HepG2 (cell line): ENCODE measurements around the gene SDK2. TPM values are rescaled to one million over a fixed set of nuclear protein-coding genes. Genes with fewer than 3 reads are reported as not detected.

ENCODE experiments used
- ATAC-seq: fragments of 200-7000 bp; cut with Tn5 transposase; 3 replicates; pipeline ENCODE4 v1.9.1; 2020; ENCODE audit warnings: mild to moderate bottlenecking, moderate library complexity
- BruUV-seq: library from RNA; stranded (reverse); fragments of 400-500 nt; replicated peaks from 2 replicates; lab custom pipeline; 2021; lab: Mats Ljungman, UMichigan
- CTCF ChIA-PET: fragments of 300-600 bp; formaldehyde crosslinking; extraction: SDS; loops from one replicate; lab custom pipeline; 2021; ENCODE audit warnings: low total read pairs, inconsistent platforms, low intra/inter-chr PET ratio; lab: Yijun Ruan, JAX
- POLR2A ChIA-PET: fragments of 350-600 bp; sonication (Branson Sonifier 250); formaldehyde crosslinking; loops from one replicate; lab custom pipeline; 2020; ENCODE audit warnings: antibody characterized with exemption, inconsistent platforms; lab: Yijun Ruan, JAX
- DNase-seq: peaks from one replicate; pipeline ENCODE4 v3.0.0-alpha.2; 2015; ENCODE audit warnings: low spot score
- FAIRE-seq: peaks from 3 replicates; lab custom pipeline; 2011; peaks lifted over from hg19 to GRCh38; lab: Jason Lieb, UNC
- H2AFZ ChIP-seq: one replicate; pipeline ENCODE4 v1.6.1; 2011; ENCODE audit warnings: low read length, inconsistent platforms
- H3K27ac ChIP-seq: fragments of 300-600 bp; 3 replicates; pipeline ENCODE4 v1.8.0; 2011; ENCODE audit warnings: mixed run types, mild to moderate bottlenecking, mixed read lengths, low read length, inconsistent platforms; ENCODE audit not compliant: insufficient read depth; ENCODE audit errors: extremely low read length
- H3K27me3 ChIP-seq, 2 experiments: fragments of 200-600 bp in 1 of 2; 2 replicates in 1 of 2; 3 replicates in 1 of 2; pipeline versions ENCODE4 v1.6.0 to v1.8.0; 2011; ENCODE audit warnings: low read length in 2 of 2, mild to moderate bottlenecking in 2 of 2, moderate library complexity in 2 of 2, inconsistent platforms in 1 of 2; ENCODE audit not compliant: insufficient read depth in 2 of 2, control insufficient read depth in 1 of 2
- H3K36me3 ChIP-seq, 2 experiments: fragments of 200-600 bp in 1 of 2; replicated peaks in 1 of 2; 2 replicates in 1 of 2; 3 replicates in 1 of 2; pipeline versions ENCODE4 v1.5.1 to v1.8.0; 2011; ENCODE audit warnings: low read length in 2 of 2, inconsistent platforms in 1 of 2; ENCODE audit not compliant: insufficient read depth in 2 of 2, control insufficient read depth in 1 of 2
- H3K4me1 ChIP-seq: 2 replicates; pipeline ENCODE4 v1.5.1; 2012; ENCODE audit warnings: low read length, inconsistent platforms; ENCODE audit not compliant: insufficient read depth
- H3K4me2 ChIP-seq: 2 replicates; pipeline ENCODE4 v1.6.0; 2011; ENCODE audit warnings: low read depth, low read length, inconsistent platforms
- H3K4me3 ChIP-seq, 3 experiments: fragments of 200-600 bp in 1 of 3; sonication (generic), shearing (Covaris generic) in 1 of 3; replicated peaks in 1 of 3; 2 replicates each; pipeline ENCODE4 v1.5.1; 2011 to 2016; ENCODE audit warnings: low read length in 3 of 3, inconsistent platforms in 2 of 3, low read depth in 2 of 3, mild to moderate bottlenecking in 2 of 3, control low read depth in 1 of 3, mixed read lengths in 1 of 3; ENCODE audit not compliant: insufficient read depth in 1 of 3
- H3K79me2 ChIP-seq: one replicate; pipeline ENCODE4 v1.6.1; 2011; ENCODE audit warnings: low read length, inconsistent platforms; ENCODE audit not compliant: insufficient read depth
- H3K9ac ChIP-seq: 2 replicates; pipeline ENCODE4 v1.6.0; 2011; ENCODE audit warnings: mild to moderate bottlenecking, low read depth, low read length, inconsistent platforms; ENCODE audit not compliant: insufficient read depth
- H3K9me3 ChIP-seq: 2 replicates; pipeline ENCODE4 v1.5.1; 2012; ENCODE audit warnings: mild to moderate bottlenecking, low read length
- H4K20me1 ChIP-seq: 2 replicates; pipeline ENCODE4 v1.6.0; 2011; ENCODE audit warnings: inconsistent platforms, mild to moderate bottlenecking, low read length, moderate library complexity; ENCODE audit not compliant: insufficient read depth
- HNRNPH1 ChIP-seq: fragments of 200-400 bp; formaldehyde crosslinking; optimal IDR thresholded peaks from 2 replicates; pipeline ENCODE3; 2017; ENCODE audit warnings: mild to moderate bottlenecking, low read depth, low read length
- PHF5A ChIP-seq: IDR thresholded peaks from one replicate; pipeline ENCODE4 v1.6.1; 2018; ENCODE audit warnings: low read depth, missing genetic modification reagents; ENCODE audit not compliant: unreplicated experiment
- THYN1 ChIP-seq: sonication (generic); formaldehyde crosslinking; IDR thresholded peaks from 2 replicates; pipeline ENCODE4 v1.8.1; 2023; ENCODE audit warnings: low read depth, mild to moderate bottlenecking, moderate library complexity, missing genetic modification reagents, borderline replicate concordance
- ZNF205 ChIP-seq: IDR thresholded peaks from 2 replicates; pipeline ENCODE4 v1.6.1; 2018; ENCODE audit warnings: missing biosample characterization, missing genetic modification reagents
- ZNF331 ChIP-seq: sonication (generic); formaldehyde crosslinking; IDR thresholded peaks from 2 replicates; pipeline ENCODE4 v1.4.0; 2020; ENCODE audit warnings: missing genetic modification reagents
- WGBS: methylation state at CpG from one replicate; pipeline ENCODE4 v1.1.6; 2017; ENCODE audit warnings: low lambda C conversion rate; 5-methylcytosine and 5-hydroxymethylcytosine counted together
- in situ Hi-C: cut with HindIII; loops from 2 replicates; pipeline ENCODE4 v1.10.0; 2017; ENCODE audit warnings: low pct_unique_long_range_greater_than_20kb; ENCODE audit not compliant: extremely low pct_ligation_motif_present
- intact Hi-C: fragments of 100-400 bp; cut with micrococcal nuclease; formaldehyde crosslinking; loops from one replicate; pipeline ENCODE4 v1.10.0; 2022; ENCODE audit not compliant: unreplicated experiment
- polyA plus RNA-seq, 8 experiments: library from polyadenylated mRNA; depleted of rRNA in 3 of 8; stranded (reverse) in 7 of 8; unstranded in 1 of 8; fragments of >200 nt; fragmentation: Illumina TruSeq in 4 of 8; extraction: Trizol in 4 of 8; gene quantifications; 2 replicates each; pipeline versions ENCODE4 v1.2.1 to v1.2.3, GENCODE V29; 2011 to 2016; ENCODE audit warnings: low read depth in 4 of 8, missing spikeins in 1 of 8, mixed read lengths in 1 of 8; ENCODE audit not compliant: insufficient read depth in 1 of 8
- total RNA-seq, 5 experiments: library from RNA; depleted of rRNA; stranded (reverse); fragments of >200 nt; fragmentation: Illumina TruSeq; extraction: Trizol; gene quantifications; 2 replicates each; pipeline ENCODE4 v1.2.3, GENCODE V29; 2016; ENCODE audit warnings: low read depth in 1 of 5
- TF ChIP-seq, protein P1 (sequence below): sonication (generic); formaldehyde crosslinking; IDR thresholded peaks from 2 replicates; pipeline ENCODE4 v1.5.0; 2020; ENCODE audit warnings: mild to moderate bottlenecking, missing genetic modification reagents, borderline replicate concordance
- TF ChIP-seq, protein P2 (sequence below): sonication (generic); formaldehyde crosslinking; IDR thresholded peaks from 2 replicates; pipeline ENCODE4 v1.5.0; 2020; ENCODE audit warnings: missing genetic modification reagents, mild to moderate bottlenecking, borderline replicate concordance
- TF ChIP-seq, protein P3 (sequence below): sonication (generic); formaldehyde crosslinking; IDR thresholded peaks from 2 replicates; pipeline ENCODE4 v1.5.1; 2020; ENCODE audit warnings: missing genetic modification reagents, mild to moderate bottlenecking, borderline replicate concordance

SDK2 gene
- total and polyA plus RNA-seq, 2 of the 13 experiments (the other 11 are each of a cell fraction or from before 2014, with no cell fraction given): not detected

DNA sequence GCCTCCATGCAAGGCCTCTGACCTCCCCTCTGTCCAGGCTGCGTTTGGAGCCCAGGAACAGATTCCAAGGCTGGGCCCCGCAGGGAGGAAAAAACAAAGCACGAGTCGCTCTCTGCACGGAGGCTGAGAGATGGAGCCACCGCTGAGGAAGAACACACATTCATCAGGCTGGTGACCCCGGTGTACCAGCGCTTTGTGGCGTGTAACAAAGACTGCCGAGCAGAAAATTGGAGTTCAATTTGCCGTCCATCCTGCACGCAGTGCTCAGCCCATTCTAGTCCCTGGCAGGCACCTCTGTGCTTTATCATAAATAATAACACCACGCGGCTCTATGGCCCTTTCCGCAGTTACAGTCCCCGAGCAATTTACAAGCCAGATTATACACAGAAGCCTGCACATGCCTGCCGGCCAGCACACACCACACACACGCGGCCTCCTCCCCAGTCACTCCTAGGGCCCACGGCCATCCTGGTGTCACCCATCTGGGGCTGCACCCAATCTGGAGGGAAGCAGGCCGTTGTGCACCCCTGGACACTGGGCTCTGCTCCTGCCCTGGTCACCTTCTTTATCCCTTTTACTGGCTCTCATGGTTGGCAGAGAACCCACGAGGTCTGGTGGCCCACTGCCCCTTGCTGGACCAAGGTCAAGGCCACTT lies 124.4 kb downstream of the SDK2 start:
- TF ChIP-seq, protein P1, sequence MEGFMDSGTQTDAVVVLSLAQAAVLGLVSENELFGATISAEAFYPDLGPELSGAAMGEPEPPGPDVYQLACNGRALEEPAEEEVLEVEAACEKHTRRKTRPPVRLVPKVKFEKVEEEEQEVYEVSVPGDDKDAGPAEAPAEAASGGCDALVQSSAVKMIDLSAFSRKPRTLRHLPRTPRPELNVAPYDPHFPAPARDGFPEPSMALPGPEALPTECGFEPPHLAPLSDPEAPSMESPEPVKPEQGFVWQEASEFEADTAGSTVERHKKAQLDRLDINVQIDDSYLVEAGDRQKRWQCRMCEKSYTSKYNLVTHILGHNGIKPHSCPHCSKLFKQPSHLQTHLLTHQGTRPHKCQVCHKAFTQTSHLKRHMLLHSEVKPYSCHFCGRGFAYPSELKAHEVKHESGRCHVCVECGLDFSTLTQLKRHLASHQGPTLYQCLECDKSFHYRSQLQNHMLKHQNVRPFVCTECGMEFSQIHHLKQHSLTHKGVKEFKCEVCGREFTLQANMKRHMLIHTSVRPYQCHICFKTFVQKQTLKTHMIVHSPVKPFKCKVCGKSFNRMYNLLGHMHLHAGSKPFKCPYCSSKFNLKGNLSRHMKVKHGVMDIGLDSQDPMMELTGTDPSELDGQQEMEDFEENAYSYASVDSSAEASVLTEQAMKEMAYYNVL (CRISPR knock-in tag): no peak
- no peak for TF ChIP-seq ZNF205
- no peak for TF ChIP-seq PHF5A
- TF ChIP-seq THYN1 (CRISPR knock-in tag): no peak
- TF ChIP-seq, protein P2, sequence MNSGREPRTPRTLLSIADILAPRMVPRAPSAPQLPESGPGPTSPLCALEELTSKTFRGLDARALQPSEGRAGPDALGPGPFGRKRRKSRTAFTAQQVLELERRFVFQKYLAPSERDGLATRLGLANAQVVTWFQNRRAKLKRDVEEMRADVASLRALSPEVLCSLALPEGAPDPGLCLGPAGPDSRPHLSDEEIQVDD: no peak
- no peak for TF ChIP-seq ZNF331
- TF ChIP-seq HNRNPH1: no peak
- TF ChIP-seq, protein P3, sequence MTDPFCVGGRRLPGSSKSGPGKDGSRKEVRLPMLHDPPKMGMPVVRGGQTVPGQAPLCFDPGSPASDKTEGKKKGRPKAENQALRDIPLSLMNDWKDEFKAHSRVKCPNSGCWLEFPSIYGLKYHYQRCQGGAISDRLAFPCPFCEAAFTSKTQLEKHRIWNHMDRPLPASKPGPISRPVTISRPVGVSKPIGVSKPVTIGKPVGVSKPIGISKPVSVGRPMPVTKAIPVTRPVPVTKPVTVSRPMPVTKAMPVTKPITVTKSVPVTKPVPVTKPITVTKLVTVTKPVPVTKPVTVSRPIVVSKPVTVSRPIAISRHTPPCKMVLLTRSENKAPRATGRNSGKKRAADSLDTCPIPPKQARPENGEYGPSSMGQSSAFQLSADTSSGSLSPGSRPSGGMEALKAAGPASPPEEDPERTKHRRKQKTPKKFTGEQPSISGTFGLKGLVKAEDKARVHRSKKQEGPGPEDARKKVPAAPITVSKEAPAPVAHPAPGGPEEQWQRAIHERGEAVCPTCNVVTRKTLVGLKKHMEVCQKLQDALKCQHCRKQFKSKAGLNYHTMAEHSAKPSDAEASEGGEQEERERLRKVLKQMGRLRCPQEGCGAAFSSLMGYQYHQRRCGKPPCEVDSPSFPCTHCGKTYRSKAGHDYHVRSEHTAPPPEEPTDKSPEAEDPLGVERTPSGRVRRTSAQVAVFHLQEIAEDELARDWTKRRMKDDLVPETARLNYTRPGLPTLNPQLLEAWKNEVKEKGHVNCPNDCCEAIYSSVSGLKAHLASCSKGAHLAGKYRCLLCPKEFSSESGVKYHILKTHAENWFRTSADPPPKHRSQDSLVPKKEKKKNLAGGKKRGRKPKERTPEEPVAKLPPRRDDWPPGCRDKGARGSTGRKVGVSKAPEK (CRISPR knock-in tag): no peak
- CTCF ChIA-PET: no interaction called here
- Histone ChIP-seq H3K27ac (no peak overlapping the region), H2AFZ (no peak overlapping the region), H3K36me3 (no peaks in the 10 kb centered on the region), H3K9me3 (no peaks in the 10 kb centered on the region), H4K20me1 (no peaks in the 10 kb centered on the region; the same call in 1 of the 2 replicates), H3K79me2 (no peaks in the 10 kb centered on the region), H3K27me3 (peaks cover 6 to 93% of the 10 kb centered on the region in 2 experiments), H3K4me3 (no peak overlapping the region), H3K4me1 (no peaks in the 10 kb centered on the region), H3K4me2 (no peak overlapping the region), H3K9ac (no peak overlapping the region)
- ATAC-seq (no peak; the same call in 2 of the 3 replicates), DNase-seq (no peak), FAIRE-seq (no peak)
- WGBS: 38% methylated on average over 22 of the region's 22 CpGs
- intact Hi-C loops (no loop called here), in situ Hi-C loops (no loop called here)
- POLR2A ChIA-PET: no interaction called here
- BruUV-seq: no TSS peak
